Neural progenitor cell (in vitro differentiated cells): ENCODE data around the gene MRPS12. TPM values are rescaled to one million over a fixed set of nuclear protein-coding genes. Genes with fewer than 3 reads are reported as not detected.

Experiments
- DNase-seq: peaks from one replicate; pipeline ENCODE4 v3.0.0-alpha.2; 2016; ENCODE audit warnings: low spot score
- H2AFZ ChIP-seq: fragments of 200-600 bp; sonication (generic); replicated peaks from 2 replicates; pipeline ENCODE4 v1.6.1; 2016; ENCODE audit warnings: antibody characterized with exemption
- H3F3A ChIP-seq: fragments of 200-600 bp; sonication (generic); 2 replicates; pipeline ENCODE4 v1.6.1; 2016; ENCODE audit warnings: antibody characterized with exemption, low read depth
- H3K27ac ChIP-seq: fragments of 200-600 bp; sonication (generic); 2 replicates; pipeline ENCODE4 v1.5.1; 2016; ENCODE audit warnings: mild to moderate bottlenecking
- H3K27me3 ChIP-seq: fragments of 200-600 bp; sonication (generic); 2 replicates; pipeline ENCODE4 v1.6.1; 2016; ENCODE audit warnings: mild to moderate bottlenecking, moderate library complexity
- H3K36me3 ChIP-seq: fragments of 200-600 bp; sonication (generic); 2 replicates; pipeline ENCODE4 v1.5.1; 2016
- H3K4me1 ChIP-seq: fragments of 200-600 bp; sonication (generic); 2 replicates; pipeline ENCODE4 v1.6.1; 2016; ENCODE audit warnings: mixed run types
- H3K4me2 ChIP-seq: fragments of 200-600 bp; sonication (generic); 2 replicates; pipeline ENCODE4 v1.6.1; 2016
- H3K4me3 ChIP-seq: fragments of 200-600 bp; sonication (generic); 2 replicates; pipeline ENCODE4 v1.5.1; 2016
- H3K79me2 ChIP-seq: fragments of 200-600 bp; sonication (generic); 2 replicates; pipeline ENCODE4 v1.6.1; 2016; ENCODE audit warnings: low read depth
- H3K9ac ChIP-seq: fragments of 200-600 bp; sonication (generic); 2 replicates; pipeline ENCODE4 v1.6.1; 2016
- H3K9me3 ChIP-seq: fragments of 200-600 bp; sonication (generic); 2 replicates; pipeline ENCODE4 v1.5.1; 2016; ENCODE audit warnings: low read depth
- H4K20me1 ChIP-seq: fragments of 200-600 bp; sonication (generic); 2 replicates; pipeline ENCODE4 v1.6.1; 2016; ENCODE audit warnings: low read depth
- H3K27ac Mint-ChIP-seq: 3 replicates; pipeline ENCODE4 v1.8.0; 2021; ENCODE audit warnings: mixed read lengths
- H3K27me3 Mint-ChIP-seq: 2 replicates; pipeline ENCODE4 v1.8.0; 2022; ENCODE audit warnings: low read depth, mild to moderate bottlenecking, inconsistent platforms, moderate library complexity, mixed read lengths; ENCODE audit not compliant: insufficient read depth
- H3K36me3 Mint-ChIP-seq: 3 replicates; pipeline ENCODE4 v1.8.0; 2021; ENCODE audit warnings: mixed read lengths
- H3K4me1 Mint-ChIP-seq: 3 replicates; pipeline ENCODE4 v1.8.0; 2021; ENCODE audit warnings: mixed read lengths
- H3K4me3 Mint-ChIP-seq: 3 replicates; pipeline ENCODE4 v1.8.0; 2021; ENCODE audit warnings: mild to moderate bottlenecking, moderate library complexity, mixed read lengths
- H3K9me3 Mint-ChIP-seq: 3 replicates; pipeline ENCODE4 v1.8.0; 2020; ENCODE audit warnings: mixed read lengths
- EZH2 ChIP-seq: fragments of 200-600 bp; sonication (generic); IDR thresholded peaks from 2 replicates; pipeline ENCODE4 v1.6.1; 2017; ENCODE audit warnings: antibody characterized with exemption, mild to moderate bottlenecking, moderate library complexity
- EZH2phosphoT487 ChIP-seq: fragments of 200-600 bp; sonication (generic); IDR thresholded peaks from 2 replicates; pipeline ENCODE4 v1.6.1; 2017; ENCODE audit warnings: antibody characterized with exemption
- total RNA-seq: library from RNA; depleted of rRNA; stranded (reverse); fragments of >200 nt; gene quantifications from 2 replicates; pipeline ENCODE4 v1.2.3, GENCODE V29; 2015; ENCODE audit warnings: low replicate concordance
- TF ChIP-seq, protein P1 (sequence below): fragments of 200-600 bp; sonication (generic); IDR thresholded peaks from 2 replicates; pipeline ENCODE4 v1.5.1; 2017; ENCODE audit warnings: antibody characterized with exemption, mild to moderate bottlenecking

MRPS12 gene
- total RNA-seq, 1 donor from 2014 or later: 9.2 TPM

DNA sequence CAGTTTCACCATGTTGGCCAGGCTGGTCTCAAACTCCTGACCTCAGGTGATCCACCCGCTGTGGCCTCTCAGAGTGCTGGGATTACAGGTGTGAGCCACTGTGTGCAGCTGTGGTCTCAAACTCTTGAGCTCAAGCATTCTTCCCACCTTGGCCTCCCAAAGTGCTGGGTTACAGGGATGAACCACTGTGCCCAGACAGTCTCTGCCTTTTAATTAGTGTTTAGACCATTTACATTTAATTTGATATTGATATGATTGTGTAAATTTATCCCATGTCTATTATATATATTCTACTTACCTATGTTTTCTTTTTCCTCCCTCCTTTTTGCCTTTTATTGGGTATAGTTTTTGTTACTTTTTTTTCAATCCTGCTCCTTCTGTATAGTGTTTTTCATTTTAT is 29.1 kb upstream of the MRPS12 start:
- H3K4me3 Mint-ChIP-seq: peak overlapping the region; percentile 36
- Histone ChIP-seq H4K20me1 (no peaks in the 10 kb centered on the region), H3K36me3 (no peaks in the 10 kb centered on the region), H2AFZ (no peak overlapping the region), H3F3A (peaks cover 11% of the 10 kb centered on the region), H3K4me1 (peaks cover 11% of the 10 kb centered on the region), H3K79me2 (peaks cover 16% of the 10 kb centered on the region), H3K27me3 (peaks cover 11% of the 10 kb centered on the region), H3K4me2 (no peak overlapping the region), H3K4me3 (no peak overlapping the region), H3K27ac (no peak overlapping the region), H3K9me3 (no peaks in the 10 kb centered on the region), H3K9ac (no peak overlapping the region)
- DNase-seq: no peak
- peaks cover 3% of the 10 kb centered on the region for H3K36me3 Mint-ChIP-seq
- TF ChIP-seq, protein P1, sequence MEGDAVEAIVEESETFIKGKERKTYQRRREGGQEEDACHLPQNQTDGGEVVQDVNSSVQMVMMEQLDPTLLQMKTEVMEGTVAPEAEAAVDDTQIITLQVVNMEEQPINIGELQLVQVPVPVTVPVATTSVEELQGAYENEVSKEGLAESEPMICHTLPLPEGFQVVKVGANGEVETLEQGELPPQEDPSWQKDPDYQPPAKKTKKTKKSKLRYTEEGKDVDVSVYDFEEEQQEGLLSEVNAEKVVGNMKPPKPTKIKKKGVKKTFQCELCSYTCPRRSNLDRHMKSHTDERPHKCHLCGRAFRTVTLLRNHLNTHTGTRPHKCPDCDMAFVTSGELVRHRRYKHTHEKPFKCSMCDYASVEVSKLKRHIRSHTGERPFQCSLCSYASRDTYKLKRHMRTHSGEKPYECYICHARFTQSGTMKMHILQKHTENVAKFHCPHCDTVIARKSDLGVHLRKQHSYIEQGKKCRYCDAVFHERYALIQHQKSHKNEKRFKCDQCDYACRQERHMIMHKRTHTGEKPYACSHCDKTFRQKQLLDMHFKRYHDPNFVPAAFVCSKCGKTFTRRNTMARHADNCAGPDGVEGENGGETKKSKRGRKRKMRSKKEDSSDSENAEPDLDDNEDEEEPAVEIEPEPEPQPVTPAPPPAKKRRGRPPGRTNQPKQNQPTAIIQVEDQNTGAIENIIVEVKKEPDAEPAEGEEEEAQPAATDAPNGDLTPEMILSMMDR: no peak
- TF ChIP-seq EZH2 (no peak), EZH2phosphoT487 (no peak)
- H3K27me3 Mint-ChIP-seq: peaks cover 7% of the 10 kb centered on the region
- no peak overlapping the region for H3K27ac Mint-ChIP-seq
- peaks cover 11% of the 10 kb centered on the region for H3K4me1 Mint-ChIP-seq
- H3K9me3 Mint-ChIP-seq: no peaks in the 10 kb centered on the region

DNA sequence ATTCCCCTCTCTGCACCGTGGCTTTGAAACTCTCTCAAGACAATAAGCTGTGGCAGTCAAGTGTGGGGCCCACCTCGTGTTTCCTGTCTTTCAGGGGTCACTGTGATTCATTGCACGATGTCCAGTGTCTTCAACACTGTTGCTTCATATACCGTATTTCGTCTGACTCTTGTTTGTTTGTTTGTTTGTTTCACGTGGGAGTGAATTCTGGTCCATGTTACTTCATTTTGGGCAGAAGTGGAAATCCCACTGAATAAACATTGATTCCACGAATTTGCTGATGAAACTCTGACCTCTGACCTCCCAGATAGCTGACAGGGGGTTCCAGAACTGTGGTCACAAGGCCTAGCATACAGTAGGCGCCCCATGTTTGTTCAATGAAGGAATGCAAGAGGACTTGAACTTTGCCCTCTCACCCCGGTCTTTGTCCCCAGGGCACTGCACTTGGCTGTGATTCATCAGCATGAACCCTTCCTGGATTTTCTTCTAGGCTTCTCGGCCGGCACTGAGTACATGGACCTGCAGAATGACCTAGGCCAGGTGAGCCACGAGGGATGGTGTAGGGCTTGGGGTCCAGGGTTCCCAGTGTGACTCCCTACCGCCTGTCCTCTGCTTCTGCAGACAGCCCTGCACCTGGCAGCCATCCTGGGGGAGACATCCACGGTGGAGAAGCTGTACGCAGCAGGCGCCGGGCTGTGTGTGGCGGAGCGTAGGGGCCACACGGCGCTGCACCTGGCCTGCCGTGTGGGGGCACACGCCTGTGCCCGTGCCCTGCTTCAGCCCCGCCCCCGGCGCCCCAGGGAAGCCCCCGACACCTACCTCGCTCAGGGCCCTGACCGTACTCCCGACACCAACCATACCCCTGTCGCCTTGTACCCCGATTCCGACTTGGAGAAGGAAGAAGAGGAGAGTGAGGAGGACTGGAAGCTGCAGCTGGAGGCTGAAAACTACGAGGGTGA is 25.9 kb upstream of the MRPS12 start:
- Histone ChIP-seq H3K9ac (no peak overlapping the region), H3K4me1 (peaks cover 7% of the 10 kb centered on the region), H3K36me3 (no peaks in the 10 kb centered on the region), H3K4me3 (no peak overlapping the region), H2AFZ (no peak overlapping the region), H3K9me3 (no peaks in the 10 kb centered on the region), H3F3A (peaks cover 4% of the 10 kb centered on the region), H3K27ac (no peak overlapping the region), H3K4me2 (no peak overlapping the region), H3K79me2 (peaks cover 16% of the 10 kb centered on the region), H4K20me1 (no peaks in the 10 kb centered on the region), H3K27me3 (no peaks in the 10 kb centered on the region)
- Mint-ChIP-seq H3K4me3 (no peak overlapping the region), H3K9me3 (no peaks in the 10 kb centered on the region), H3K36me3 (peaks cover 9% of the 10 kb centered on the region), H3K27me3 (peaks cover 3% of the 10 kb centered on the region), H3K27ac (no peak overlapping the region), H3K4me1 (peaks cover 3% of the 10 kb centered on the region)
- TF ChIP-seq EZH2 (no peak), EZH2phosphoT487 (no peak)
- TF ChIP-seq, protein P1: no peak
- DNase-seq: no peak

DNA sequence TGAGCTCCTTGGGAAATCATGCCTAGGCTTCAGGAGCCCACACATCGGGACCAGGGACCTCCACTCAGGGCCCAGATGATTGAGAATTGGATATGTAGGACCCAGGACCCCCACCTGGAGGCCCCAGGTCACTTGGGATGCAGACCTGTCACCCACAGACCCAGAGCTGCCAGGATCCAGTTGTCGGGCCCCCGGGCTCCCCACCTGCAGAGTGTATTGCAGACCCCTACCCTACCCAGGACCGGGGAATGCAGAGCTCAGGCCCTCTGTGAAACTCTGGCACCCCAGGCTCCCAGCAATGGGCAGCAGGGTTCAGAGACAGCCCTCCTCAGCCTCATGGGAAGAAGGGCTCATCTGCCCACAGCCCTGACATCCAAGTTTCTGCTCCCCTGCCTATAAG is 25.1 kb upstream of the MRPS12 start:
- H3K27ac Mint-ChIP-seq: no peak overlapping the region

More for the DNA sequence above, 25.1 kb upstream of the MRPS12 start:
- no peaks in the 10 kb centered on the region for H4K20me1 ChIP-seq
- Mint-ChIP-seq H3K4me1 (peaks cover 3% of the 10 kb centered on the region), H3K4me3 (no peak overlapping the region), H3K27me3 (peaks cover 3% of the 10 kb centered on the region), H3K9me3 (no peaks in the 10 kb centered on the region), H3K36me3 (peaks cover 9% of the 10 kb centered on the region)
- peaks cover 5% of the 10 kb centered on the region for H3K4me1 ChIP-seq
- H3K9me3 ChIP-seq: no peaks in the 10 kb centered on the region
- peaks cover 12% of the 10 kb centered on the region for H3K79me2 ChIP-seq
- H3K9ac ChIP-seq: no peak overlapping the region
- H3K36me3 ChIP-seq: no peaks in the 10 kb centered on the region
- H2AFZ ChIP-seq: no peak overlapping the region
- H3K27me3 ChIP-seq: no peaks in the 10 kb centered on the region
- no peaks in the 10 kb centered on the region for H3F3A ChIP-seq
- no peak overlapping the region for H3K4me2 ChIP-seq
- TF ChIP-seq, protein P1: no peak
- no peak for TF ChIP-seq EZH2
- TF ChIP-seq EZH2phosphoT487: no peak
- no peak overlapping the region for H3K27ac ChIP-seq
- H3K4me3 ChIP-seq: no peak overlapping the region
- DNase-seq: no peak
